Colonic mucosa (tissue), 4 donors: ENCODE measurements around the gene CELSR1. TPM values are rescaled to one million over a fixed set of nuclear protein-coding genes. Genes with fewer than 3 reads are reported as not detected.

Experiments
- DNase-seq: peaks from one replicate; pipeline ENCODE4 v3.0.0-alpha.2; 2020
- H3K27ac ChIP-seq: fragments of 200-600 bp; one replicate; pipeline ENCODE4 v1.8.0; 2021
- H3K27me3 ChIP-seq: fragments of 200-600 bp; one replicate; pipeline ENCODE4 v1.8.0; 2021
- H3K36me3 ChIP-seq: fragments of 200-600 bp; one replicate; pipeline ENCODE4 v1.8.0; 2021
- H3K4me1 ChIP-seq: fragments of 200-600 bp; one replicate; pipeline ENCODE4 v1.8.0; 2021; ENCODE audit warnings: mild to moderate bottlenecking
- H3K4me3 ChIP-seq: fragments of 200-600 bp; one replicate; pipeline ENCODE4 v1.8.0; 2021
- H3K9ac ChIP-seq, 2 donors: one replicate each; pipeline ENCODE4 v1.7.0; 2013; ENCODE audit warnings: control low read depth in 2 of 2, low read depth in 2 of 2, low read length in 2 of 2
- H3K9me3 ChIP-seq: fragments of 200-600 bp; one replicate; pipeline ENCODE4 v1.8.0; 2021
- intact Hi-C: fragments of 100-400 bp; cut with DNase I; formaldehyde crosslinking; loops from one replicate; pipeline ENCODE4 v1.14.1; 2022
- total RNA-seq, 2 donors: library from RNA; stranded (reverse); fragmentation: NEBNext Ultra II Directional in 1 of 2; extraction: Animal tissue kit (Norgen Biotek cat#: 25700) in 1 of 2; gene quantifications; one replicate each; pipeline ENCODE4 v1.2.1, GENCODE V29; 2021
- TF ChIP-seq, protein P1 (sequence below): fragments of 200-600 bp; IDR thresholded peaks from one replicate; pipeline ENCODE4 v1.8.0; 2022; ENCODE audit warnings: antibody characterized with exemption, mild to moderate bottlenecking
- donor health status: healthy.
- donor health status: DM: no; HTN: no; CAD: no.
- donor health status: DM: no; HTN: no; CAD: no.

The CELSR1 gene
- total RNA-seq, 2 donors from 2014 or later = 2.7 to 7.8 TPM

DNA sequence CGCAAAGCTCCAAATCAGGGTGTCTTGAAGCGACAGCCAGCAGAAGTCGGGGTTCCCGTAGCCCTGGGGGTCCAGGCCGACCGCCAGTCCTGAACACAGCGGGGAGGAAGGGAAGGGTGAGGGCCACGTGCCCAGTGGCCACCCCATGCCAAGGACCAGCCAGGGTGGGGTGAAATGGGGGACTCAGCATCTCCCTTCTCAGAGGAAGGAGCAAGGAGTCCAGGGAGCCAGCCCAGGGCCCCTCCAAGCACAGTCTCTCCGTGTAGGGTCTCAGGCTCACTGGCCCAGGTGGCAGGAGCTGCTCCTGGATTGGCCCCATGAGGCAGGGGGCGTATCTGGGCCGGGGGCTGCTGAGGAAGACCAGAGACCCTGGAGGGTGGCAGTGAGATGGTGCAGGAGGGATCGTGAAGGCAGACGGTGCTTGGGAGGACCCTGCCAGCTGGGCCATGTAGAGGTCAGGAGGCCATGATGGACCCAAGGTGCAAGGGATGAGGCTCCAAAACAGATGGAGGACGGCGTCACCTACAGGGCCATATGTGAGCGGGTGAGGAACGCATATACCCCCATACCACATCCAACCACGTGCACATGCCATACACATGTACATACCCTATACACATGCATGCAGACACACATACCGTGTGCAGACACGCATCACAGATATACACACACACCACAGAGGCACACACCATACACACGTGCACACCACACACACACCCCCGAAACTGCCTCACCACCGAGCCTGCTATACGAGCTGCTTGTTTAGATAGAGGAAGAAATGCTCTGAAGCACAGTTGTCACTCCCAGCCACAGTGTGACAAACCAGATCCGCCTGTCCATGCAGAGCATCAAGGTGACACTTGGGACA lies 167.5 kb downstream of the CELSR1 start:
- Histone ChIP-seq H3K9ac (peak overlapping the region in 1 of 2 donors; percentile 77), H3K36me3 (no peaks in the 10 kb centered on the region), H3K4me3 (no peak overlapping the region), H3K4me1 (peaks cover 7% of the 10 kb centered on the region), H3K9me3 (no peaks in the 10 kb centered on the region), H3K27ac (peak overlapping the region; percentile 47), H3K27me3 (no peaks in the 10 kb centered on the region)
- DNase-seq = no peak
- intact Hi-C loops = loop anchor here (10.0 kb wide), 1 partner anchor 75 kb away; no protein-coding TSS in a partner anchor
- TF ChIP-seq, protein P1, sequence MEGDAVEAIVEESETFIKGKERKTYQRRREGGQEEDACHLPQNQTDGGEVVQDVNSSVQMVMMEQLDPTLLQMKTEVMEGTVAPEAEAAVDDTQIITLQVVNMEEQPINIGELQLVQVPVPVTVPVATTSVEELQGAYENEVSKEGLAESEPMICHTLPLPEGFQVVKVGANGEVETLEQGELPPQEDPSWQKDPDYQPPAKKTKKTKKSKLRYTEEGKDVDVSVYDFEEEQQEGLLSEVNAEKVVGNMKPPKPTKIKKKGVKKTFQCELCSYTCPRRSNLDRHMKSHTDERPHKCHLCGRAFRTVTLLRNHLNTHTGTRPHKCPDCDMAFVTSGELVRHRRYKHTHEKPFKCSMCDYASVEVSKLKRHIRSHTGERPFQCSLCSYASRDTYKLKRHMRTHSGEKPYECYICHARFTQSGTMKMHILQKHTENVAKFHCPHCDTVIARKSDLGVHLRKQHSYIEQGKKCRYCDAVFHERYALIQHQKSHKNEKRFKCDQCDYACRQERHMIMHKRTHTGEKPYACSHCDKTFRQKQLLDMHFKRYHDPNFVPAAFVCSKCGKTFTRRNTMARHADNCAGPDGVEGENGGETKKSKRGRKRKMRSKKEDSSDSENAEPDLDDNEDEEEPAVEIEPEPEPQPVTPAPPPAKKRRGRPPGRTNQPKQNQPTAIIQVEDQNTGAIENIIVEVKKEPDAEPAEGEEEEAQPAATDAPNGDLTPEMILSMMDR = no peak

DNA sequence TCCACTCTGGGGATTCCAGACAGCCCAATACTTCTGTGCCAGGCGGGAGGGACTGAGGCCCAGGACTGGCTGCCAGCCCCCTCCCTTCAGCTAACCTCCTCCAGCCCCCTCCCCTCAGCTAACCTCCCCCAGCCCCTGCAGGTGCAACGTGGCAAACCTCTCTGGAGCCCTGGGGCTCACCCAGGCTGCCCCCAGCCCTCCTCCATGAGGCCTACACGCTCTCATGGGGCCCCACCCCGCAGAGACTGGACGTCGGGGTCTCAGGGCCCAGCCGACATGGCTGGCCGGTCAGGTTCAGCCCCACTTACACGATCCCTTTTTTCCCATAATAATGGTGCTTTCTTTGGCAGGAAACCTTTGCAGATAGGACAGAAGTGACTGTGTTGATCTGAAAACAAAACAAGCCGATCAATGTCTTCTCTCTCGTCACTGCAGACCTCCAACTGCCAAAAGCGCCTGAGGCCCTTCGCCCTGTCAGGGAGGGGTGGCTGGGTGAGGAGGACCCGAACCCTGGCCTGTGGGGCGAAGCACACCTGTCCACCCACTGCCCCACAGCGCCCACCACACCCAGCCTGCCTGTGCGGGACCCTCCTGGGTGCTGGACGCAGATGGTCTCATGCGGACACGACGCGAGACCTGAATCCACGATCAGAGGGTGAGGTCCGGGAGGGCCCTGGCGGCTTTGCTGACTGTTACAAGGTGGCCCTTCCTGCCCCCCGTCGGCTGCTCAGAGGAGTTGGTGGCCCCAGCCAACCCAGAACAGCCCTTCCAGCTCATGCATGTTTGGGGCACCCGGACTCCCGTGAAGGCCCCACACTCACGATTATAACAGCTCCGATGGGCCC lies 168.3 kb downstream of the CELSR1 start:
- DNase-seq = no peak
- Histone ChIP-seq H3K27me3 (no peaks in the 10 kb centered on the region), H3K36me3 (no peaks in the 10 kb centered on the region), H3K4me1 (peaks cover 3% of the 10 kb centered on the region), H3K9me3 (no peaks in the 10 kb centered on the region), H3K4me3 (no peak overlapping the region), H3K9ac (no peak overlapping the region), H3K27ac (no peak overlapping the region)
- TF ChIP-seq, protein P1 = no peak
- intact Hi-C loops = loop anchor here (10.0 kb wide), 1 partner anchor 76 kb away; no protein-coding TSS in a partner anchor

DNA sequence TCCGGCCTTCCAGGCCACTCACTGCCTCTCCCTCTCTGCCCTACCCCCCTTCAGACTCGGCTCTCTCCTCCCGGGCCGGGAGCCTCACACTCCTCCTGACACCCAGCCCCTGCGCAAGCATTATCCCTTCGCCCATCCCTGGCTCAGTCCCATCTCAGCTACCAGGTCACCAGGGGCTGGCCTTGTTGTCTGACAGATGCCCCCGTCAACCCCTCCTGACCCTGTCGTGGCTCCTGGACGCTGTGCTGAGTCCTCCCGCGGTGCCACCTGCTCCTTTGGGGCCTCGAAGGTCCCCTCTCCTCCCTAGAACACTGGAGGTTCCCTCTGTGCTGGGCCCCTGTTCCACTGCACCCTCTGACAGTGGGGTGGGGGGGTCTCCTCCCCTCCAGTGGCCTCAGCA lies 169.0 kb downstream of the CELSR1 start:
- no peak overlapping the region for H3K27ac ChIP-seq

DNA sequence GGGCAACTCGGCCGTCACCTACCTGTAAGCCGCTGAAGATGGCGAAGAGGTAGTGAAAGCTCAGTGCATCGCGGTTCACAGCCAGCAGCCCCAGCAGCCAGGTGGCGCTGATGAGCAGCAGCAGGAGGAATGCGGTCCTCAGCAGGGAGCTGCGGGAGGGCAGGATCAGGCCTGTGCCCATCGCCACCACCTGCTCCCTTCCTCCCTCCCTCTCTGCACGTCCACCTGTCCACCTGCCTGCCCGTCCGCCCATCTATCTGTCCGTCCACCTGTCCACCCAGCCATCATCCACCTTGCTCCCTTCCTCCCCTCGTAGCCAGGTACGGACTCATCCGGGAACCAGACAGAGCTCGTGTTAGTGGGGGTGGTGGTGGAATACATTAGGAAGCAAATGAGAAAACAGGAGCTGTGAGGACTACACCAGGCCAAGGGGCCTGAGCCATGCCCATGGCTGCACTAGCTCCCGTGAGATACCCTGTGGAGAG lies 169.7 kb downstream of the CELSR1 start:
- Histone ChIP-seq H3K4me1 (peaks cover 3% of the 10 kb centered on the region), H3K36me3 (no peaks in the 10 kb centered on the region), H3K4me3 (no peak overlapping the region), H3K9me3 (no peaks in the 10 kb centered on the region), H3K27ac (no peak overlapping the region), H3K27me3 (no peaks in the 10 kb centered on the region), H3K9ac (no peak overlapping the region)
- TF ChIP-seq, protein P1 = peak; percentile 84
- intact Hi-C loops = loop anchor here (1.0 to 10.0 kb wide), 2 partner anchors 77 to 175 kb away; no protein-coding TSS in a partner anchor
- DNase-seq = peak; percentile 83

More for the DNA sequence above, 169.0 kb downstream of the CELSR1 start:
- no peaks in the 10 kb centered on the region for H3K27me3 ChIP-seq
- TF ChIP-seq, protein P1 = no peak
- H3K4me3 ChIP-seq = no peak overlapping the region
- H3K4me1 ChIP-seq = peaks cover 3% of the 10 kb centered on the region
- H3K36me3 ChIP-seq = no peaks in the 10 kb centered on the region
- no peak for DNase-seq
- intact Hi-C loops = loop anchor here (10.0 kb wide), 1 partner anchor 76 kb away; no protein-coding TSS in a partner anchor
- no peak overlapping the region for H3K9ac ChIP-seq
- no peaks in the 10 kb centered on the region for H3K9me3 ChIP-seq
